HEK293T (cell line): Measurements from ENCODE around the gene KRTAP10-7.

Source experiments
- BHLHE40 ChIP-seq: fragments of 450-650 bp; IDR thresholded peaks from 2 replicates; pipeline ENCODE4 v1.6.1; 2016; ENCODE audit warnings: mild to moderate bottlenecking, moderate library complexity, borderline replicate concordance
- FOXA1 ChIP-seq: fragments of 450-650 bp; IDR thresholded peaks from 2 replicates; pipeline ENCODE4 v1.6.1; 2016; ENCODE audit warnings: mild to moderate bottlenecking
- FOXK2 ChIP-seq: fragments of 450-650 bp; IDR thresholded peaks from 2 replicates; pipeline ENCODE4 v1.6.1; 2016; ENCODE audit warnings: mild to moderate bottlenecking
- FOXM1 ChIP-seq: fragments of 450-650 bp; IDR thresholded peaks from 2 replicates; pipeline ENCODE4 v1.6.1; 2017; ENCODE audit warnings: mild to moderate bottlenecking, borderline replicate concordance
- HDGF ChIP-seq: fragments of 450-650 bp; IDR thresholded peaks from 2 replicates; pipeline ENCODE4 v1.6.1; 2017; ENCODE audit warnings: antibody characterized with exemption, borderline replicate concordance
- LEF1 ChIP-seq: fragments of 450-650 bp; IDR thresholded peaks from 2 replicates; pipeline ENCODE4 v1.6.1; 2017; ENCODE audit warnings: mild to moderate bottlenecking, borderline replicate concordance
- SP1 ChIP-seq: fragments of 450-650 bp; IDR thresholded peaks from 2 replicates; pipeline ENCODE4 v1.6.1; 2017
- SUZ12 ChIP-seq: fragments of 450-650 bp; IDR thresholded peaks from 2 replicates; pipeline ENCODE4 v1.6.1; 2016; ENCODE audit warnings: mild to moderate bottlenecking
- TARDBP ChIP-seq: fragments of 450-650 bp; IDR thresholded peaks from 2 replicates; pipeline ENCODE4 v1.6.1; 2016
- ZNF384 ChIP-seq: fragments of 450-650 bp; IDR thresholded peaks from 2 replicates; pipeline ENCODE4 v1.6.1; 2016

GRCh38 chr21:44555200-44555875, 45.1 kb upstream of the KRTAP10-7 start:
- no peak for TF ChIP-seq FOXK2
- no peak for TF ChIP-seq FOXA1
- TF ChIP-seq SUZ12: no peak
- no peak for TF ChIP-seq HDGF
- TF ChIP-seq BHLHE40: no peak
- TF ChIP-seq TARDBP: no peak
- TF ChIP-seq LEF1: no peak
- no peak for TF ChIP-seq FOXM1
- no peak for TF ChIP-seq ZNF384
- TF ChIP-seq SP1: no peak
